H9 (cell line): ENCODE measurements around the gene P3R3URF. TPM values are rescaled to one million over a fixed set of nuclear protein-coding genes. Genes with fewer than 3 reads are reported as not detected.

Experiments
- DNase-seq: peaks from one replicate; pipeline ENCODE4 v3.0.0-alpha.2; 2017
- H2AFZ ChIP-seq: one replicate; pipeline ENCODE4 v1.6.1; 2013; ENCODE audit warnings: mild to moderate bottlenecking, low read length, control low read depth, moderate library complexity
- H2AK5ac ChIP-seq: 2 replicates; pipeline ENCODE4 v1.6.1; 2013; ENCODE audit warnings: low read length, control low read depth, mixed read lengths; ENCODE audit not compliant: insufficient read length
- H2BK120ac ChIP-seq: one replicate; pipeline ENCODE4 v1.6.1; 2013; ENCODE audit warnings: low read depth, mild to moderate bottlenecking, low read length, control low read depth, inconsistent platforms; ENCODE audit not compliant: poor library complexity, severe bottlenecking
- H2BK12ac ChIP-seq: 2 replicates; pipeline ENCODE4 v1.6.1; 2013; ENCODE audit warnings: low read length, control low read depth, mixed read lengths, low read depth; ENCODE audit not compliant: insufficient read length
- H2BK15ac ChIP-seq: 2 replicates; pipeline ENCODE4 v1.6.1; 2013; ENCODE audit warnings: low read depth, low read length, control low read depth
- H2BK20ac ChIP-seq: one replicate; pipeline ENCODE4 v1.6.1; 2013; ENCODE audit warnings: low read depth, mild to moderate bottlenecking, low read length, control low read depth, inconsistent platforms; ENCODE audit not compliant: poor library complexity, severe bottlenecking
- H2BK5ac ChIP-seq: 2 replicates; pipeline ENCODE4 v1.6.1; 2013; ENCODE audit warnings: low read length, control low read depth, mixed read lengths; ENCODE audit not compliant: insufficient read length
- H3K14ac ChIP-seq: 2 replicates; pipeline ENCODE4 v1.6.1; 2013; ENCODE audit warnings: low read length, control low read depth; ENCODE audit not compliant: insufficient read depth
- H3K18ac ChIP-seq: 2 replicates; pipeline ENCODE4 v1.6.1; 2013; ENCODE audit warnings: low read depth, mild to moderate bottlenecking, mixed read lengths, low read length, control low read depth; ENCODE audit not compliant: insufficient read length
- H3K23ac ChIP-seq: 2 replicates; pipeline ENCODE4 v1.6.1; 2013; ENCODE audit warnings: low read length, control low read depth, mixed read lengths, low read depth; ENCODE audit not compliant: insufficient read length
- H3K23me2 ChIP-seq: 2 replicates; pipeline ENCODE4 v1.6.1; 2013; ENCODE audit warnings: low read depth, mild to moderate bottlenecking, mixed read lengths, low read length, control low read depth; ENCODE audit not compliant: insufficient read length, poor library complexity, severe bottlenecking
- H3K27ac ChIP-seq: 2 replicates; pipeline ENCODE4 v1.5.1; 2013; ENCODE audit warnings: low read length, control low read depth, mixed read lengths, low read depth; ENCODE audit not compliant: insufficient read length
- H3K27me3 ChIP-seq: 2 replicates; pipeline ENCODE4 v1.6.1; 2013; ENCODE audit warnings: low read length, control low read depth, inconsistent platforms; ENCODE audit not compliant: insufficient read depth
- H3K4ac ChIP-seq: 2 replicates; pipeline ENCODE4 v1.6.1; 2013; ENCODE audit warnings: low read depth, mild to moderate bottlenecking, control low read depth, inconsistent platforms, low read length, moderate library complexity
- H3K4me1 ChIP-seq: 2 replicates; pipeline ENCODE4 v1.6.1; 2013; ENCODE audit warnings: low read length, control low read depth, inconsistent platforms; ENCODE audit not compliant: insufficient read depth
- H3K4me2 ChIP-seq: 2 replicates; pipeline ENCODE4 v1.6.1; 2013; ENCODE audit warnings: low read length, control low read depth, mixed read lengths; ENCODE audit not compliant: insufficient read length, insufficient read depth
- H3K56ac ChIP-seq: 2 replicates; pipeline ENCODE4 v1.6.1; 2013; ENCODE audit warnings: low read depth, mild to moderate bottlenecking, mixed read lengths, low read length, control low read depth; ENCODE audit not compliant: insufficient read length
- H3K79me1 ChIP-seq: 2 replicates; pipeline ENCODE4 v1.6.1; 2013; ENCODE audit warnings: low read depth, mild to moderate bottlenecking, moderate library complexity, low read length, control low read depth, inconsistent platforms; ENCODE audit not compliant: insufficient read depth, poor library complexity, severe bottlenecking
- H3K79me2 ChIP-seq: 2 replicates; pipeline ENCODE4 v1.6.1; 2013; ENCODE audit warnings: low read length, control low read depth, inconsistent platforms; ENCODE audit not compliant: insufficient read depth
- H3K9ac ChIP-seq: 2 replicates; pipeline ENCODE4 v1.6.1; 2013; ENCODE audit warnings: low read length, control low read depth, mixed read lengths; ENCODE audit not compliant: insufficient read length; ENCODE audit errors: extremely low read depth
- H3K9me3 ChIP-seq: one replicate; pipeline ENCODE4 v1.6.1; 2013; ENCODE audit warnings: low read depth, low read length, inconsistent platforms; ENCODE audit not compliant: control insufficient read depth
- H3T11ph ChIP-seq: one replicate; pipeline ENCODE4 v1.6.1; 2013; ENCODE audit warnings: mild to moderate bottlenecking, low read length, control low read depth, inconsistent platforms
- H4K20me1 ChIP-seq: one replicate; pipeline ENCODE4 v1.6.1; 2013; ENCODE audit not compliant: control insufficient read depth, insufficient read length, insufficient read depth
- H4K5ac ChIP-seq: 2 replicates; pipeline ENCODE4 v1.6.1; 2013; ENCODE audit warnings: low read depth, mild to moderate bottlenecking, mixed read lengths, low read length, control low read depth; ENCODE audit not compliant: insufficient read length
- H4K8ac ChIP-seq: replicated peaks from 2 replicates; pipeline ENCODE4 v1.6.1; 2013; ENCODE audit warnings: low read length, control low read depth, mixed read lengths, low read depth; ENCODE audit not compliant: insufficient read length
- H4K91ac ChIP-seq: 2 replicates; pipeline ENCODE4 v1.6.1; 2013; ENCODE audit warnings: low read depth, mild to moderate bottlenecking, moderate library complexity, mixed read lengths, low read length, control low read depth; ENCODE audit not compliant: insufficient read length
- H3K27ac Mint-ChIP-seq, 3 experiments: 2 replicates in 2 of 3; 3 replicates in 1 of 3; pipeline ENCODE4 v1.8.0; 2020 to 2021; ENCODE audit warnings: mixed read lengths in 3 of 3, mild to moderate bottlenecking in 1 of 3, moderate library complexity in 1 of 3
- H3K27me3 Mint-ChIP-seq: 2 replicates; pipeline ENCODE4 v1.8.0; 2021; ENCODE audit warnings: low read depth, mild to moderate bottlenecking, moderate library complexity, mixed read lengths
- H3K36me3 Mint-ChIP-seq, 3 experiments: 2 replicates in 2 of 3; 3 replicates in 1 of 3; pipeline ENCODE4 v1.8.0; 2020 to 2021; ENCODE audit warnings: low read depth in 3 of 3, mixed read lengths in 3 of 3; ENCODE audit not compliant: insufficient read depth in 1 of 3
- H3K4me1 Mint-ChIP-seq, 2 experiments: 2 replicates each; pipeline ENCODE4 v1.8.0; 2020; ENCODE audit warnings: mixed read lengths in 2 of 2
- H3K4me3 Mint-ChIP-seq, 2 experiments: 2 replicates in 1 of 2; 3 replicates in 1 of 2; pipeline ENCODE4 v1.8.0; 2020 to 2021; ENCODE audit warnings: mild to moderate bottlenecking in 2 of 2, mixed read lengths in 2 of 2, moderate library complexity in 1 of 2
- H3K9me3 Mint-ChIP-seq, 2 experiments: 2 replicates in 1 of 2; 3 replicates in 1 of 2; pipeline ENCODE4 v1.8.0; 2020; ENCODE audit warnings: mild to moderate bottlenecking in 2 of 2, mixed read lengths in 2 of 2, moderate library complexity in 1 of 2
- CTCF ChIP-seq: fragments of 200-600 bp; sonication (generic); conservative IDR thresholded peaks from 3 replicates; pipeline ENCODE4 v1.8.0; 2021; ENCODE audit warnings: antibody characterized with exemption, mild to moderate bottlenecking
- WGBS: extraction: QIAGEN DNeasy Blood & Tissue Kit; methylation state at CpG from one replicate; pipeline ENCODE4 v1.1.7; 2013; ENCODE audit warnings: missing lambda C conversion rate, low lambda C conversion rate, mixed read lengths; ENCODE audit not compliant: insufficient read length; ENCODE audit errors: extremely low coverage; 5-methylcytosine and 5-hydroxymethylcytosine counted together
- total RNA-seq: library from RNA; stranded (reverse); gene quantifications from 2 replicates; pipeline ENCODE4 v1.2.1, GENCODE V29; 2021

Gene P3R3URF
- total RNA-seq, 1 experiment from 2014 or later, result not detected

GRCh38 chr1:46166521-46167462, 9.5 kb downstream of the P3R3URF start:
- Histone ChIP-seq H2BK5ac (no peak overlapping the region), H2AFZ (no peak overlapping the region), H3K9me3 (no peaks in the 10 kb centered on the region), H3K23me2 (no peaks in the 10 kb centered on the region), H3K56ac (no peak overlapping the region), H3K4ac (no peak overlapping the region), H4K20me1 (no peaks in the 10 kb centered on the region), H2AK5ac (no peak overlapping the region), H3K4me1 (no peaks in the 10 kb centered on the region; the same call in 1 of the 2 replicates), H3K27me3 (no peaks in the 10 kb centered on the region; the same call in 1 of the 2 replicates), H3K79me1 (no peaks in the 10 kb centered on the region), H3K9ac (no peak overlapping the region), H3K4me2 (peak overlapping the region; percentile 44), H3T11ph (no peak overlapping the region), H3K14ac (peak overlapping the region; percentile 4), H2BK20ac (no peak overlapping the region), H3K27ac (no peak overlapping the region), H2BK120ac (no peak overlapping the region), H4K5ac (no peak overlapping the region), H3K79me2 (no peaks in the 10 kb centered on the region), H4K91ac (no peak overlapping the region), H3K18ac (peak overlapping the region; percentile 21), H3K23ac (no peak overlapping the region), H2BK12ac (no peak overlapping the region), H4K8ac (no peak overlapping the region), H2BK15ac (no peak overlapping the region; the same call in 1 of the 2 replicates)
- Mint-ChIP-seq H3K9me3 (no peaks in the 10 kb centered on the region), H3K27ac (peak overlapping the region in 1 of 3 experiments; percentile 18; a peak in 1 of 7 replicates), H3K36me3 (no peaks in the 10 kb centered on the region; a peak in 1 of 7 replicates), H3K4me1 (peaks cover 12 to 20% of the 10 kb centered on the region in 2 experiments), H3K27me3 (peaks cover 51% of the 10 kb centered on the region), H3K4me3 (peak overlapping the region in 1 of 2 experiments; percentile 48; a peak in 3 of 5 replicates)
- DNase-seq, result peak; percentile 50
- no CpG with 5 or more reads among the region's 47 CpGs for WGBS
- TF ChIP-seq CTCF, result no peak
